ENCODE results near the gene RHOXF2B.
"Not testable (repeated sequence)": the region's sequence is repeated elsewhere in the genome, so short reads cannot be mapped to it uniquely, and the experiment has no call there.

The RHOXF2B gene

GRCh38 chrX:120111611-120112010 is 34.1 kb upstream of the RHOXF2B start:
- H3K36me3 ChIP-seq (ENCODE audit: insufficient read depth, low read length): no peaks in the 10 kb centered on the region
- no peaks in the 10 kb centered on the region for H3K27me3 ChIP-seq (ENCODE audit: insufficient read depth, low read length, poor library complexity)
- H3K9me3 ChIP-seq (ENCODE audit: insufficient read depth, low read length, severe bottlenecking): no peaks in the 10 kb centered on the region
- no peaks in the 10 kb centered on the region for H3K79me2 ChIP-seq (ENCODE audit: insufficient read depth, low read length)
- H3K27ac ChIP-seq (ENCODE audit: low read length): no peak overlapping the region
- no peak for TF ChIP-seq CTCF (IDR thresholded peaks at IDR 0.05; ENCODE audit: borderline replicate concordance, extremely low read depth, low read length, poor library complexity, severe bottlenecking)
- TF ChIP-seq EZH2 (IDR thresholded peaks at IDR 0.05; ENCODE audit: borderline replicate concordance, low read depth, low read length, severe bottlenecking): no peak
- H3K4me2 ChIP-seq (ENCODE audit: insufficient read depth, low read length): no peak overlapping the region
- DNase-seq: no peak
- no peak for ATAC-seq (ENCODE audit: insufficient read depth, low read depth)
- no peaks in the 10 kb centered on the region for H4K20me1 ChIP-seq (ENCODE audit: insufficient read depth, low read length)
- H3K4me1 ChIP-seq (ENCODE audit: insufficient read depth, low read length): no peaks in the 10 kb centered on the region
- no peak overlapping the region for H3K4me3 ChIP-seq (ENCODE audit: low read depth in 1 of 2, low read length in 2 of 2)
- H3K9ac ChIP-seq (ENCODE audit: low read depth, low read length): no peak overlapping the region
- no peak overlapping the region for H2AFZ ChIP-seq (ENCODE audit: low read depth, low read length)

- Histone ChIP-seq H3K4me3 (ENCODE audit: low read depth in 1 of 2, low read length in 2 of 2) (no peak overlapping the region), H3K4me1 (ENCODE audit: insufficient read depth, low read length) (no peaks in the 10 kb centered on the region), H4K20me1 (ENCODE audit: insufficient read depth, low read length) (no peaks in the 10 kb centered on the region), H3K79me2 (ENCODE audit: insufficient read depth, low read length) (no peaks in the 10 kb centered on the region), H3K36me3 (ENCODE audit: insufficient read depth, low read length) (no peaks in the 10 kb centered on the region), H3K9me3 (ENCODE audit: insufficient read depth, low read length, severe bottlenecking) (no peaks in the 10 kb centered on the region), H3K4me2 (ENCODE audit: insufficient read depth, low read length) (no peak overlapping the region), H3K27ac (ENCODE audit: low read length) (no peak overlapping the region), H3K27me3 (ENCODE audit: insufficient read depth, low read length, poor library complexity) (no peaks in the 10 kb centered on the region), H2AFZ (ENCODE audit: low read depth, low read length) (no peak overlapping the region), H3K9ac (ENCODE audit: low read depth, low read length) (no peak overlapping the region)
- ATAC-seq (ENCODE audit: insufficient read depth, low read depth): no peak
- DNase-seq: no peak
- TF ChIP-seq CTCF (IDR thresholded peaks at IDR 0.05; ENCODE audit: borderline replicate concordance, extremely low read depth, low read length, poor library complexity, severe bottlenecking) (no peak), EZH2 (IDR thresholded peaks at IDR 0.05; ENCODE audit: borderline replicate concordance, low read depth, low read length, severe bottlenecking) (no peak)
These were observed 31.9 kb upstream of the RHOXF2B start for GRCh38 chrX:120109378-120109777.

GRCh38 chrX:120104707-120105106 is 27.2 kb upstream of the RHOXF2B start:
- H3K9ac ChIP-seq (ENCODE audit: low read depth, low read length); ATAC-seq (ENCODE audit: insufficient read depth, low read depth); H3K36me3 ChIP-seq (ENCODE audit: insufficient read depth, low read length); H3K4me2 ChIP-seq (ENCODE audit: insufficient read depth, low read length); H3K27ac ChIP-seq (ENCODE audit: low read length); H3K4me3 ChIP-seq (ENCODE audit: low read depth in 1 of 2, low read length in 2 of 2); H4K20me1 ChIP-seq (ENCODE audit: insufficient read depth, low read length); H3K4me1 ChIP-seq (ENCODE audit: insufficient read depth, low read length); H3K27me3 ChIP-seq (ENCODE audit: insufficient read depth, low read length, poor library complexity); H2AFZ ChIP-seq (ENCODE audit: low read depth, low read length); H3K79me2 ChIP-seq (ENCODE audit: insufficient read depth, low read length); H3K9me3 ChIP-seq (ENCODE audit: insufficient read depth, low read length, severe bottlenecking); DNase-seq: not testable (repeated sequence)

GRCh38 chrX:120101057-120101456 is 23.6 kb upstream of the RHOXF2B start:
- not testable (repeated sequence) for H3K4me3 ChIP-seq (ENCODE audit: low read depth in 1 of 2, low read length in 2 of 2); H3K9me3 ChIP-seq (ENCODE audit: insufficient read depth, low read length, severe bottlenecking); H3K27me3 ChIP-seq (ENCODE audit: insufficient read depth, low read length, poor library complexity); H3K9ac ChIP-seq (ENCODE audit: low read depth, low read length); H4K20me1 ChIP-seq (ENCODE audit: insufficient read depth, low read length); H2AFZ ChIP-seq (ENCODE audit: low read depth, low read length); H3K79me2 ChIP-seq (ENCODE audit: insufficient read depth, low read length); H3K4me2 ChIP-seq (ENCODE audit: insufficient read depth, low read length); H3K4me1 ChIP-seq (ENCODE audit: insufficient read depth, low read length); ATAC-seq (ENCODE audit: insufficient read depth, low read depth); DNase-seq; H3K36me3 ChIP-seq (ENCODE audit: insufficient read depth, low read length); H3K27ac ChIP-seq (ENCODE audit: low read length)

Measured in DND-41 (cell line).